A549 (cell line): ENCODE measurements around the gene POLR1C. TPM values are rescaled to one million over a fixed set of nuclear protein-coding genes. Genes with fewer than 3 reads are reported as not detected.

ENCODE experiments used
- ATAC-seq, 2 experiments: fragments of 200-7000 bp in 1 of 2; fragments of >200 bp in 1 of 2; cut with Nextera tagmentation in 1 of 2; cut with Tn5 transposase in 1 of 2; 3 replicates each; pipeline versions ENCODE4 v1.8.0 to v1.9.1; 2018 to 2020; ENCODE audit warnings: mild to moderate bottlenecking in 1 of 2, moderate library complexity in 1 of 2
- CTCF ChIA-PET: fragments of 300-600 bp; sonication (Branson Sonifier 250); formaldehyde crosslinking; extraction: SDS; loops from one replicate; lab custom pipeline; 2021; ENCODE audit warnings: antibody characterized with exemption, inconsistent platforms; lab: Yijun Ruan, JAX
- POLR2A ChIA-PET: fragments of 350-600 bp; formaldehyde crosslinking; extraction: SDS; loops from one replicate; lab custom pipeline; 2021; ENCODE audit warnings: antibody characterized with exemption, inconsistent platforms; lab: Yijun Ruan, JAX
- DNase-seq, 2 experiments: peaks; one replicate each; pipeline versions ENCODE4 v3.0.0 to v3.0.0-alpha.2; 2011 to 2016; ENCODE audit warnings: low read depth in 1 of 2, low spot score in 1 of 2
- FAIRE-seq: peaks from 2 replicates; lab custom pipeline; 2011; peaks lifted over from hg19 to GRCh38; lab: Jason Lieb, UNC
- H3K27ac ChIP-seq, 2 experiments: fragments of >200 bp; sonication (Bioruptor Twin); formaldehyde crosslinking; 3 replicates each; pipeline ENCODE4 v1.5.1; 2016 to 2017
- H3K4me1 ChIP-seq: fragments of >200 bp; sonication (Bioruptor Twin); formaldehyde crosslinking; 3 replicates; pipeline ENCODE4 v1.6.1; 2016
- H3K4me2 ChIP-seq: fragments of >200 bp; sonication (Bioruptor Twin); formaldehyde crosslinking; 3 replicates; pipeline ENCODE4 v1.6.1; 2016
- H3K4me3 ChIP-seq: fragments of >200 bp; sonication (Bioruptor Twin); formaldehyde crosslinking; 3 replicates; pipeline ENCODE4 v1.5.1; 2016
- H3K9me3 ChIP-seq: fragments of >200 bp; sonication (Bioruptor Twin); formaldehyde crosslinking; 3 replicates; pipeline ENCODE4 v1.6.1; 2016
- CEBPB ChIP-seq, 2 experiments: fragments of >200 bp in 1 of 2; sonication (Bioruptor Twin) in 1 of 2; formaldehyde crosslinking in 1 of 2; IDR thresholded peaks; 2 replicates each; pipeline ENCODE4 v1.6.1; 2012 to 2016
- EHMT2 ChIP-seq: fragments of 200-600 bp; sonication (generic); IDR thresholded peaks from 2 replicates; pipeline ENCODE4 v1.6.1; 2016; ENCODE audit warnings: antibody characterized with exemption, low read depth, mild to moderate bottlenecking, moderate library complexity
- JUNB ChIP-seq: fragments of >200 bp; sonication (Bioruptor Twin); formaldehyde crosslinking; IDR thresholded peaks from 2 replicates; pipeline ENCODE4 v1.6.1; 2016
- MYC ChIP-seq: IDR thresholded peaks from 2 replicates; pipeline ENCODE4 v1.6.1; 2012; ENCODE audit warnings: mild to moderate bottlenecking, inconsistent platforms, low read length, improper control_type of control experiment, borderline replicate concordance
- PHF8 ChIP-seq: fragments of 200-600 bp; sonication (generic); IDR thresholded peaks from 2 replicates; pipeline ENCODE4 v1.6.1; 2016; ENCODE audit warnings: low read depth, mild to moderate bottlenecking, antibody characterized with exemption, moderate library complexity, borderline replicate concordance
- RCOR1 ChIP-seq: fragments of 150-350 bp; IDR thresholded peaks from 2 replicates; pipeline ENCODE4 v1.6.1; 2014; ENCODE audit warnings: antibody characterized with exemption, low read length, low read depth
- RNF2 ChIP-seq: fragments of 200-600 bp; sonication (generic); IDR thresholded peaks from 2 replicates; pipeline ENCODE4 v1.6.1; 2016; ENCODE audit warnings: low read depth, mild to moderate bottlenecking, antibody characterized with exemption, moderate library complexity, borderline replicate concordance
- WGBS: methylation state at CpG from one replicate; pipeline ENCODE4 v1.1.6; 2017; ENCODE audit errors: missing lambda C conversion rate; 5-methylcytosine and 5-hydroxymethylcytosine counted together
- polyA plus RNA-seq, 4 experiments: library from polyadenylated mRNA; depleted of rRNA in 3 of 4; stranded (reverse); fragments of >200 nt; fragmentation: RNase III in 1 of 4; extraction: RNeasy Plus Mini Kit Qiagen cat#74134 plus additional on column Dnase treatment in 1 of 4; gene quantifications; 2 replicates in 3 of 4; 3 replicates in 1 of 4; pipeline ENCODE4 v1.2.3, GENCODE V29; 2011 to 2017
- small RNA-seq, 6 experiments: library from RNA; depleted of rRNA; stranded (forward); fragments of <200 nt; gene quantifications; one replicate each; pipeline ENCODE3, GENCODE V24; 2012
- TF ChIP-seq, protein P1 (sequence below): fragments of 200-600 bp; sonication (generic); IDR thresholded peaks from 2 replicates; pipeline ENCODE4 v1.6.1; 2016; ENCODE audit warnings: antibody characterized with exemption, mild to moderate bottlenecking, moderate library complexity
- TF ChIP-seq, protein P2 (sequence below): fragments of >200 bp; sonication (Bioruptor Twin); formaldehyde crosslinking; IDR thresholded peaks from 3 replicates; pipeline ENCODE4 v1.5.1; 2016
- TF ChIP-seq, protein P3 (sequence below): fragments of 150-350 bp; IDR thresholded peaks from 2 replicates; pipeline ENCODE4 v1.6.1; 2014; ENCODE audit warnings: low read depth, mild to moderate bottlenecking, low read length

POLR1C gene
- polyA plus RNA-seq, 2 of the 4 experiments (the other 2 are of a cell fraction) = 48.5 to 63.1 TPM

DNA sequence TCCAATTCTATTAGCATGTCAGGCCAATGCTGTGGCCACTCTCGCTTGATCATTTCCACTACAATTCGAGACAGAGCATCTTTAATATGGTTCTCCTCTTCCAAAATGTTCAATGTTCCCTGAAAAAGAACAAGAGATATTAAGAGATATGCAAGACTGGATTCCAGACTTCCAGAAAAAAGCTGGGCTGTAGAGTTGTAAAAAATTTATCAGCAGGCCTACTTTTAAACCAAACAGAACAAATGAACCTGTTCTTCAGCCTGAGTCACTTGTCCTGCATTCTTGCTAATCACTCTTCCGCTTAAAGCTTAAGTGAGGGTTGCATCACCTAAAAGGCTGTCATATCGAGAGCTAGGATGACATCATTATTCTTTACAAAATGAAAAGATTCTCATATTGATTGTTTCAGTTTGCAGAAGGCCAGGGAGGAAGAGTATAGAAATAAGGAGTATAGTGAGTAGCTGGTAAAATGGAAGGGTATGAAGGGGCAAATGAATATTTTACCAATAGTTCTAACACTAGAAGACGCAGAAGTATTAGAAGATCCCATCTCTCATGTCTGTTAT, 54.1 kb downstream of the POLR1C start:
- POLR2A ChIA-PET = no interaction called here
- Histone ChIP-seq H3K9me3 (no peaks in the 10 kb centered on the region), H3K4me1 (peaks cover 4% of the 10 kb centered on the region; the same call in 1 of the 3 replicates), H3K4me3 (no peak overlapping the region), H3K27ac (no peak overlapping the region), H3K4me2 (no peak overlapping the region)
- no peak for TF ChIP-seq RCOR1
- TF ChIP-seq, protein P1, sequence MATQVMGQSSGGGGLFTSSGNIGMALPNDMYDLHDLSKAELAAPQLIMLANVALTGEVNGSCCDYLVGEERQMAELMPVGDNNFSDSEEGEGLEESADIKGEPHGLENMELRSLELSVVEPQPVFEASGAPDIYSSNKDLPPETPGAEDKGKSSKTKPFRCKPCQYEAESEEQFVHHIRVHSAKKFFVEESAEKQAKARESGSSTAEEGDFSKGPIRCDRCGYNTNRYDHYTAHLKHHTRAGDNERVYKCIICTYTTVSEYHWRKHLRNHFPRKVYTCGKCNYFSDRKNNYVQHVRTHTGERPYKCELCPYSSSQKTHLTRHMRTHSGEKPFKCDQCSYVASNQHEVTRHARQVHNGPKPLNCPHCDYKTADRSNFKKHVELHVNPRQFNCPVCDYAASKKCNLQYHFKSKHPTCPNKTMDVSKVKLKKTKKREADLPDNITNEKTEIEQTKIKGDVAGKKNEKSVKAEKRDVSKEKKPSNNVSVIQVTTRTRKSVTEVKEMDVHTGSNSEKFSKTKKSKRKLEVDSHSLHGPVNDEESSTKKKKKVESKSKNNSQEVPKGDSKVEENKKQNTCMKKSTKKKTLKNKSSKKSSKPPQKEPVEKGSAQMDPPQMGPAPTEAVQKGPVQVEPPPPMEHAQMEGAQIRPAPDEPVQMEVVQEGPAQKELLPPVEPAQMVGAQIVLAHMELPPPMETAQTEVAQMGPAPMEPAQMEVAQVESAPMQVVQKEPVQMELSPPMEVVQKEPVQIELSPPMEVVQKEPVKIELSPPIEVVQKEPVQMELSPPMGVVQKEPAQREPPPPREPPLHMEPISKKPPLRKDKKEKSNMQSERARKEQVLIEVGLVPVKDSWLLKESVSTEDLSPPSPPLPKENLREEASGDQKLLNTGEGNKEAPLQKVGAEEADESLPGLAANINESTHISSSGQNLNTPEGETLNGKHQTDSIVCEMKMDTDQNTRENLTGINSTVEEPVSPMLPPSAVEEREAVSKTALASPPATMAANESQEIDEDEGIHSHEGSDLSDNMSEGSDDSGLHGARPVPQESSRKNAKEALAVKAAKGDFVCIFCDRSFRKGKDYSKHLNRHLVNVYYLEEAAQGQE = no peak
- no peak for TF ChIP-seq RNF2
- TF ChIP-seq MYC = no peak
- no peak for TF ChIP-seq JUNB
- TF ChIP-seq PHF8 = no peak
- TF ChIP-seq, protein P2, sequence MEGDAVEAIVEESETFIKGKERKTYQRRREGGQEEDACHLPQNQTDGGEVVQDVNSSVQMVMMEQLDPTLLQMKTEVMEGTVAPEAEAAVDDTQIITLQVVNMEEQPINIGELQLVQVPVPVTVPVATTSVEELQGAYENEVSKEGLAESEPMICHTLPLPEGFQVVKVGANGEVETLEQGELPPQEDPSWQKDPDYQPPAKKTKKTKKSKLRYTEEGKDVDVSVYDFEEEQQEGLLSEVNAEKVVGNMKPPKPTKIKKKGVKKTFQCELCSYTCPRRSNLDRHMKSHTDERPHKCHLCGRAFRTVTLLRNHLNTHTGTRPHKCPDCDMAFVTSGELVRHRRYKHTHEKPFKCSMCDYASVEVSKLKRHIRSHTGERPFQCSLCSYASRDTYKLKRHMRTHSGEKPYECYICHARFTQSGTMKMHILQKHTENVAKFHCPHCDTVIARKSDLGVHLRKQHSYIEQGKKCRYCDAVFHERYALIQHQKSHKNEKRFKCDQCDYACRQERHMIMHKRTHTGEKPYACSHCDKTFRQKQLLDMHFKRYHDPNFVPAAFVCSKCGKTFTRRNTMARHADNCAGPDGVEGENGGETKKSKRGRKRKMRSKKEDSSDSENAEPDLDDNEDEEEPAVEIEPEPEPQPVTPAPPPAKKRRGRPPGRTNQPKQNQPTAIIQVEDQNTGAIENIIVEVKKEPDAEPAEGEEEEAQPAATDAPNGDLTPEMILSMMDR = no peak
- TF ChIP-seq CEBPB (IDR thresholded peaks at IDR 0.05) = no peak
- TF ChIP-seq, protein P3, sequence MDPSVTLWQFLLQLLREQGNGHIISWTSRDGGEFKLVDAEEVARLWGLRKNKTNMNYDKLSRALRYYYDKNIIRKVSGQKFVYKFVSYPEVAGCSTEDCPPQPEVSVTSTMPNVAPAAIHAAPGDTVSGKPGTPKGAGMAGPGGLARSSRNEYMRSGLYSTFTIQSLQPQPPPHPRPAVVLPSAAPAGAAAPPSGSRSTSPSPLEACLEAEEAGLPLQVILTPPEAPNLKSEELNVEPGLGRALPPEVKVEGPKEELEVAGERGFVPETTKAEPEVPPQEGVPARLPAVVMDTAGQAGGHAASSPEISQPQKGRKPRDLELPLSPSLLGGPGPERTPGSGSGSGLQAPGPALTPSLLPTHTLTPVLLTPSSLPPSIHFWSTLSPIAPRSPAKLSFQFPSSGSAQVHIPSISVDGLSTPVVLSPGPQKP = no peak
- TF ChIP-seq EHMT2 = no peak
- FAIRE-seq (no peak), ATAC-seq (no peak), DNase-seq (no peak)
- CTCF ChIA-PET = no interaction called here
- 90% methylated on average over 5 of the region's 5 CpGs for WGBS

Small RNA genes lying within 50 kb of the gene (small RNA-seq; reads per million reads assigned to genes)
- gene RF00426 (0 reads per million in 6 experiments), gene RNU6-1113P (0 reads per million in 6 experiments)

Other genes with a start within 250 kb of the POLR1C start
- gene SLC22A7, start 218.8 kb upstream of the POLR1C start, polyA plus RNA-seq (2011; rRNA removed) = not detected in 2 replicates
- not detected in 3 replicates for gene SLC22A7, start 218.8 kb upstream of the POLR1C start, polyA plus RNA-seq (2017; fragmentation: RNase III; extraction: RNeasy Plus Mini Kit Qiagen cat#74134 plus additional on column Dnase treatment)
- 1.3 and 2.6 TPM in 2 replicates for gene CRIP3, start 208.3 kb upstream of the POLR1C start, polyA plus RNA-seq (2011; rRNA removed)
- gene CRIP3, start 208.3 kb upstream of the POLR1C start, polyA plus RNA-seq (2017; fragmentation: RNase III; extraction: RNeasy Plus Mini Kit Qiagen cat#74134 plus additional on column Dnase treatment) = 2.1 to 2.8 TPM (median 2.4 TPM) in 3 replicates
- gene ZNF318, start 147.4 kb upstream of the POLR1C start, polyA plus RNA-seq (2011; rRNA removed) = 9.2 and 10.3 TPM in 2 replicates
- 4.3 to 5.0 TPM (median 4.7 TPM) in 3 replicates for gene ZNF318, start 147.4 kb upstream of the POLR1C start, polyA plus RNA-seq (2017; fragmentation: RNase III; extraction: RNeasy Plus Mini Kit Qiagen cat#74134 plus additional on column Dnase treatment)
- gene ABCC10, start 89.5 kb upstream of the POLR1C start, polyA plus RNA-seq (2011; rRNA removed) = 6.8 and 8.5 TPM in 2 replicates
- gene ABCC10, start 89.5 kb upstream of the POLR1C start, polyA plus RNA-seq (2017; fragmentation: RNase III; extraction: RNeasy Plus Mini Kit Qiagen cat#74134 plus additional on column Dnase treatment) = 8.9 to 10.5 TPM (median 9.3 TPM) in 3 replicates
- gene DLK2, start 61.5 kb upstream of the POLR1C start, polyA plus RNA-seq (2011; rRNA removed) = 2.9 and 3.4 TPM in 2 replicates
- 2.2 to 2.6 TPM (median 2.5 TPM) in 3 replicates for gene DLK2, start 61.5 kb upstream of the POLR1C start, polyA plus RNA-seq (2017; fragmentation: RNase III; extraction: RNeasy Plus Mini Kit Qiagen cat#74134 plus additional on column Dnase treatment)
- gene TJAP1, start 39.5 kb upstream of the POLR1C start, polyA plus RNA-seq (2011; rRNA removed) = 12.7 and 15.7 TPM in 2 replicates
- 12.7 to 13.7 TPM (median 13.1 TPM) in 3 replicates for gene TJAP1, start 39.5 kb upstream of the POLR1C start, polyA plus RNA-seq (2017; fragmentation: RNase III; extraction: RNeasy Plus Mini Kit Qiagen cat#74134 plus additional on column Dnase treatment)
- 0.24 and 0.26 TPM in 2 replicates for gene LRRC73, start 6.7 kb upstream of the POLR1C start, polyA plus RNA-seq (2011; rRNA removed)
- 0.61 to 0.72 TPM (median 0.71 TPM) in 3 replicates for gene LRRC73, start 6.7 kb upstream of the POLR1C start, polyA plus RNA-seq (2017; fragmentation: RNase III; extraction: RNeasy Plus Mini Kit Qiagen cat#74134 plus additional on column Dnase treatment)
- 99.5 and 108 TPM in 2 replicates for gene YIPF3, start 163 bp upstream of the POLR1C start, polyA plus RNA-seq (2011; rRNA removed)
- gene YIPF3, start 163 bp upstream of the POLR1C start, polyA plus RNA-seq (2017; fragmentation: RNase III; extraction: RNeasy Plus Mini Kit Qiagen cat#74134 plus additional on column Dnase treatment) = 51.6 to 72.0 TPM (median 63.4 TPM) in 3 replicates
- 51.0 and 53.9 TPM in 2 replicates for gene XPO5, start 58.9 kb downstream of the POLR1C start, polyA plus RNA-seq (2011; rRNA removed)
- gene XPO5, start 58.9 kb downstream of the POLR1C start, polyA plus RNA-seq (2017; fragmentation: RNase III; extraction: RNeasy Plus Mini Kit Qiagen cat#74134 plus additional on column Dnase treatment) = 24.7 to 27.7 TPM (median 24.8 TPM) in 3 replicates
- gene POLH, start 59.1 kb downstream of the POLR1C start, polyA plus RNA-seq (2011; rRNA removed) = 14.4 and 14.5 TPM in 2 replicates
- 7.0 to 9.7 TPM (median 9.4 TPM) in 3 replicates for gene POLH, start 59.1 kb downstream of the POLR1C start, polyA plus RNA-seq (2017; fragmentation: RNase III; extraction: RNeasy Plus Mini Kit Qiagen cat#74134 plus additional on column Dnase treatment)
- gene GTPBP2, start 112.2 kb downstream of the POLR1C start, polyA plus RNA-seq (2011; rRNA removed) = 59.6 and 71.1 TPM in 2 replicates
- gene GTPBP2, start 112.2 kb downstream of the POLR1C start, polyA plus RNA-seq (2017; fragmentation: RNase III; extraction: RNeasy Plus Mini Kit Qiagen cat#74134 plus additional on column Dnase treatment) = 27.0 to 29.3 TPM (median 28.9 TPM) in 3 replicates
- gene MAD2L1BP, start 118.8 kb downstream of the POLR1C start, polyA plus RNA-seq (2011; rRNA removed) = 26.7 and 32.0 TPM in 2 replicates
- gene MAD2L1BP, start 118.8 kb downstream of the POLR1C start, polyA plus RNA-seq (2017; fragmentation: RNase III; extraction: RNeasy Plus Mini Kit Qiagen cat#74134 plus additional on column Dnase treatment) = 22.0 to 22.6 TPM (median 22.4 TPM) in 3 replicates
- 0.18 and 0.37 TPM in 2 replicates for gene RSPH9, start 127.9 kb downstream of the POLR1C start, polyA plus RNA-seq (2011; rRNA removed)
- gene RSPH9, start 127.9 kb downstream of the POLR1C start, polyA plus RNA-seq (2017; fragmentation: RNase III; extraction: RNeasy Plus Mini Kit Qiagen cat#74134 plus additional on column Dnase treatment) = 0.09 to 0.17 TPM (median 0.14 TPM) in 3 replicates
- gene MRPS18A, start 170.7 kb downstream of the POLR1C start, polyA plus RNA-seq (2011; rRNA removed) = 44.2 and 54.2 TPM in 2 replicates
- gene MRPS18A, start 170.7 kb downstream of the POLR1C start, polyA plus RNA-seq (2017; fragmentation: RNase III; extraction: RNeasy Plus Mini Kit Qiagen cat#74134 plus additional on column Dnase treatment) = 38.0 to 42.1 TPM (median 41.1 TPM) in 3 replicates